Liver (tissue), 9 donors: ENCODE results near the gene PTPRN2. TPM values are rescaled to one million over a fixed set of nuclear protein-coding genes. Genes with fewer than 3 reads are reported as not detected.

ENCODE experiments used
- DNase-seq: peaks from one replicate; pipeline ENCODE4 v3.0.0-alpha.2; 2017; ENCODE audit warnings: low spot score
- H3K27ac ChIP-seq, 2 donors: one replicate each; pipeline ENCODE4 v1.7.0; 2013; ENCODE audit warnings: inconsistent platforms in 2 of 2, low read length in 2 of 2, control low read depth in 1 of 2, low read depth in 1 of 2, mild to moderate bottlenecking in 1 of 2
- H3K27me3 ChIP-seq, 4 donors: one replicate each; pipeline versions ENCODE4 v1.6.1 to v1.7.0; 2013; ENCODE audit warnings: low read length in 3 of 4, inconsistent platforms in 1 of 4, mild to moderate bottlenecking in 1 of 4, moderate library complexity in 1 of 4; ENCODE audit not compliant: control insufficient read depth in 4 of 4, insufficient read depth in 4 of 4
- H3K36me3 ChIP-seq, 4 donors: one replicate each; pipeline versions ENCODE4 v1.6.1 to v1.7.0; 2013; ENCODE audit warnings: low read length in 3 of 4, mild to moderate bottlenecking in 3 of 4, low read depth in 1 of 4, moderate library complexity in 1 of 4; ENCODE audit not compliant: control insufficient read depth in 4 of 4, insufficient read depth in 3 of 4
- H3K4me1 ChIP-seq, 4 donors: one replicate each; pipeline versions ENCODE4 v1.6.1 to v1.7.0; 2013; ENCODE audit warnings: low read length in 3 of 4, mild to moderate bottlenecking in 3 of 4, moderate library complexity in 1 of 4; ENCODE audit not compliant: control insufficient read depth in 4 of 4, insufficient read depth in 4 of 4
- H3K4me3 ChIP-seq, 3 donors: one replicate each; pipeline versions ENCODE4 v1.6.1 to v1.7.0; 2013; ENCODE audit warnings: low read length in 3 of 3, control low read depth in 1 of 3, low read depth in 1 of 3, mild to moderate bottlenecking in 1 of 3
- H3K9ac ChIP-seq, 2 donors: one replicate each; pipeline ENCODE4 v1.7.0; 2013; ENCODE audit warnings: low read length in 2 of 2, mild to moderate bottlenecking in 2 of 2, moderate library complexity in 2 of 2, control low read depth in 1 of 2, low read depth in 1 of 2
- H3K9me3 ChIP-seq, 4 donors: one replicate each; pipeline versions ENCODE4 v1.6.1 to v1.7.0; 2013; ENCODE audit warnings: low read length in 3 of 4; ENCODE audit not compliant: control insufficient read depth in 4 of 4
- EGR1 ChIP-seq, 2 donors: IDR thresholded peaks; 2 replicates each; pipeline ENCODE4 v1.6.1; 2016 to 2018; ENCODE audit warnings: antibody characterized with exemption in 2 of 2, low read depth in 2 of 2
- FOXA1 ChIP-seq: IDR thresholded peaks from 2 replicates; pipeline ENCODE4 v1.6.1; 2016; ENCODE audit warnings: antibody characterized with exemption
- FOXA2 ChIP-seq: IDR thresholded peaks from 2 replicates; pipeline ENCODE4 v1.6.1; 2016; ENCODE audit warnings: antibody characterized with exemption
- GABPA ChIP-seq, 2 donors: IDR thresholded peaks in 1 of 2; conservative IDR thresholded peaks in 1 of 2; 2 replicates each; pipeline ENCODE4 v1.6.1; 2016; ENCODE audit warnings: antibody characterized with exemption in 2 of 2, mild to moderate bottlenecking in 1 of 2, moderate library complexity in 1 of 2
- HNF4G ChIP-seq: IDR thresholded peaks from 2 replicates; pipeline ENCODE4 v1.6.1; 2016; ENCODE audit warnings: antibody characterized with exemption
- NR2F2 ChIP-seq: IDR thresholded peaks from 2 replicates; pipeline ENCODE4 v1.6.1; 2016; ENCODE audit warnings: antibody characterized with exemption
- RXRA ChIP-seq, 2 donors: IDR thresholded peaks; 2 replicates each; pipeline ENCODE4 v1.6.1; 2017 to 2018; ENCODE audit warnings: antibody characterized with exemption in 2 of 2, mild to moderate bottlenecking in 1 of 2
- SP1 ChIP-seq: IDR thresholded peaks from 2 replicates; pipeline ENCODE4 v1.6.1; 2018; ENCODE audit warnings: antibody characterized with exemption, mild to moderate bottlenecking
- TAF1 ChIP-seq: conservative IDR thresholded peaks from 2 replicates; pipeline ENCODE4 v1.6.1; 2016; ENCODE audit warnings: antibody characterized with exemption, mild to moderate bottlenecking
- YY1 ChIP-seq: IDR thresholded peaks from 2 replicates; pipeline ENCODE4 v1.6.1; 2016; ENCODE audit warnings: antibody characterized with exemption, mild to moderate bottlenecking
- WGBS: extraction: QIAGEN DNeasy Blood & Tissue Kit; methylation state at CpG from one replicate; pipeline ENCODE4 v1.1.7; 2013; 5-methylcytosine and 5-hydroxymethylcytosine counted together
- polyA plus RNA-seq, 2 donors: library from polyadenylated mRNA; stranded (reverse) in 1 of 2; unstranded in 1 of 2; fragments of 200-250 nt in 1 of 2; fragments of >200 nt in 1 of 2; fragmentation: Nextera tagmentation in 1 of 2; extraction: Ambion mirVana in 1 of 2; gene quantifications; one replicate each; pipeline versions ENCODE4 v1.2.1 to v1.2.3, GENCODE V29; 2013 to 2015
- total RNA-seq, 2 donors: library from RNA; depleted of rRNA; stranded (reverse); fragments of >200 nt; gene quantifications; one replicate each; pipeline ENCODE4 v1.2.3, GENCODE V29; 2014
- TF ChIP-seq, protein P1 (sequence below): fragments of 150-350 bp; IDR thresholded peaks from 2 replicates; pipeline ENCODE4 v1.5.1; 2017; ENCODE audit warnings: improper control_type of control experiment, low read depth, low read length; ENCODE audit not compliant: missing input control
- TF ChIP-seq, protein P2 (sequence below): IDR thresholded peaks from 2 replicates; pipeline ENCODE4 v1.6.1; 2016; ENCODE audit warnings: antibody characterized with exemption
- TF ChIP-seq, protein P3 (sequence below): IDR thresholded peaks from 2 replicates; pipeline ENCODE4 v1.6.1; 2016; ENCODE audit warnings: antibody characterized with exemption
- TF ChIP-seq, protein P4 (sequence below): IDR thresholded peaks from 2 replicates; pipeline ENCODE4 v1.6.1; 2016; ENCODE audit warnings: antibody characterized with exemption
- donor health status: healthy.
- donor health status: healthy.
- donor health status: healthy.
- donor health status: healthy.
- donor health status: healthy.

Gene PTPRN2
- total and polyA plus RNA-seq, 4 donors = 0.75 to 1.9 (median 1.1) TPM

DNA sequence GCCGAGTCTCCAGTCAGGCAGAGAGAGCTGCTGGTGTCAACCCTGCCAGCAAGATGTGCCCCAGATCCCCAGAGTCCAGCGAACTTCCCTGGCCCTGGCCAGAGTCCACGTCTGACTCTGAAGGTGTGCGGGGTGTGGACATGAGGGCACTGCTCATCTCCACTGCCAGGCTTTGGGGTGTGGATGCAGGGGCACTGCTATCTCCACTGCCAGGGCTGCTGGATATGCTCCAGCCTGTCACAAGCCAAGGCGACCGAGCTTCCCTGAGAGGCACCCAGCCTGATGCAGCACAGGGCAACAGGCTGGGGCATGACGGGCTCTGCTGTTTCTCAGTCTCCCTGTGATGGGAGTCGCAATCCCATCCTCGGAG lies 596.8 kb downstream of the PTPRN2 start:
- no peak for DNase-seq
- Histone ChIP-seq H3K9me3 (peaks cover 0 to 2% (median 0%) of the 10 kb centered on the region in 4 donors), H3K36me3 (no peaks in the 10 kb centered on the region), H3K4me3 (no peak overlapping the region), H3K27me3 (peaks cover 0 to 2% (median 0%) of the 10 kb centered on the region in 4 donors), H3K27ac (no peak overlapping the region), H3K4me1 (no peaks in the 10 kb centered on the region), H3K9ac (no peak overlapping the region)
- WGBS = 68% methylated on average over 9 of the region's 9 CpGs
- no peak for TF ChIP-seq EGR1 (IDR thresholded peaks at IDR 0.05; ENCODE audit: low read depth in 2 of 2)
- no peak for TF ChIP-seq SP1
- TF ChIP-seq, protein P1, sequence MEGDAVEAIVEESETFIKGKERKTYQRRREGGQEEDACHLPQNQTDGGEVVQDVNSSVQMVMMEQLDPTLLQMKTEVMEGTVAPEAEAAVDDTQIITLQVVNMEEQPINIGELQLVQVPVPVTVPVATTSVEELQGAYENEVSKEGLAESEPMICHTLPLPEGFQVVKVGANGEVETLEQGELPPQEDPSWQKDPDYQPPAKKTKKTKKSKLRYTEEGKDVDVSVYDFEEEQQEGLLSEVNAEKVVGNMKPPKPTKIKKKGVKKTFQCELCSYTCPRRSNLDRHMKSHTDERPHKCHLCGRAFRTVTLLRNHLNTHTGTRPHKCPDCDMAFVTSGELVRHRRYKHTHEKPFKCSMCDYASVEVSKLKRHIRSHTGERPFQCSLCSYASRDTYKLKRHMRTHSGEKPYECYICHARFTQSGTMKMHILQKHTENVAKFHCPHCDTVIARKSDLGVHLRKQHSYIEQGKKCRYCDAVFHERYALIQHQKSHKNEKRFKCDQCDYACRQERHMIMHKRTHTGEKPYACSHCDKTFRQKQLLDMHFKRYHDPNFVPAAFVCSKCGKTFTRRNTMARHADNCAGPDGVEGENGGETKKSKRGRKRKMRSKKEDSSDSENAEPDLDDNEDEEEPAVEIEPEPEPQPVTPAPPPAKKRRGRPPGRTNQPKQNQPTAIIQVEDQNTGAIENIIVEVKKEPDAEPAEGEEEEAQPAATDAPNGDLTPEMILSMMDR = no peak
- no peak for TF ChIP-seq GABPA (IDR thresholded peaks at IDR 0.05 in 1 of 2, conservative IDR thresholded peaks at IDR 0.05 in 1 of 2)
- TF ChIP-seq RXRA (IDR thresholded peaks at IDR 0.05) = no peak
- TF ChIP-seq, protein P2, sequence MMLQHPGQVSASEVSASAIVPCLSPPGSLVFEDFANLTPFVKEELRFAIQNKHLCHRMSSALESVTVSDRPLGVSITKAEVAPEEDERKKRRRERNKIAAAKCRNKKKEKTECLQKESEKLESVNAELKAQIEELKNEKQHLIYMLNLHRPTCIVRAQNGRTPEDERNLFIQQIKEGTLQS = no peak
- TF ChIP-seq TAF1 = no peak
- no peak for TF ChIP-seq FOXA1
- TF ChIP-seq FOXA2 = no peak

DNA sequence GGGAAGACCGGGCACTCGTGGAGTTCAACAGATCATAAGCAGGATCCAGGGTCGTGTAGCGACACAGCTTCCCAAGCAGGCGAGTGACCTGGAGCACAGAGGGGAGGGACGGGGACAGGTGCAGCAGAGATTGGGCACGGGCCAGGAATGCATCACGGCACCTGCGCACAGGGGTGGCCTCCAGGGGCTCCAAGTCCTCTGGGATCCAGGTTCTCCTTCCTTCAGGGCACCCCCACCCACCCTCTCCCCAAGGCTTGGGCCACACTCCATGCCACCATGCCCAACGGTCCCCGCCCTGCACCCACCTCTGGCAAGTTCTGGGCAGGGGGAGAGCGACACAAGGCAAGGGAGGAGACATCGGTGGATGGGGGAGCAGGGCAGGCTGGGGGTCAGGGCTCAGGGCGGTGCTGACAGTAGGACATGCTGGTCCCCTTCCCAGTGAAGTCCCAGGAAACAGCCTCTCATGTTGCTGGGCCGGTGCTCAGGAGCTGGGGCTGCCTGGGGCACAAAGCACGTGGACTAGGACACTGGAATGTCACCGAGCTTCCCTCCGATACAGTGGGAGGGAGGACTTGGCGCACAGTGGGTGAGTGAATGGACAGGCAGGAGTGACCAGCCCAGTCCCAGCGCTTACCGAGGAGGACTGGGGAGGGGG lies 597.3 kb downstream of the PTPRN2 start:
- H3K36me3 ChIP-seq = no peaks in the 10 kb centered on the region
- DNase-seq = no peak
- H3K9me3 ChIP-seq = no peaks in the 10 kb centered on the region
- no peak overlapping the region for H3K9ac ChIP-seq
- H3K4me1 ChIP-seq = no peaks in the 10 kb centered on the region
- H3K27ac ChIP-seq = no peak overlapping the region
- no peak overlapping the region for H3K4me3 ChIP-seq
- WGBS = 73% methylated on average over 21 of the region's 21 CpGs
- H3K27me3 ChIP-seq = peaks cover 0 to under 1% (median 0%) of the 10 kb centered on the region in 4 donors
- no peak for TF ChIP-seq FOXA2

DNA sequence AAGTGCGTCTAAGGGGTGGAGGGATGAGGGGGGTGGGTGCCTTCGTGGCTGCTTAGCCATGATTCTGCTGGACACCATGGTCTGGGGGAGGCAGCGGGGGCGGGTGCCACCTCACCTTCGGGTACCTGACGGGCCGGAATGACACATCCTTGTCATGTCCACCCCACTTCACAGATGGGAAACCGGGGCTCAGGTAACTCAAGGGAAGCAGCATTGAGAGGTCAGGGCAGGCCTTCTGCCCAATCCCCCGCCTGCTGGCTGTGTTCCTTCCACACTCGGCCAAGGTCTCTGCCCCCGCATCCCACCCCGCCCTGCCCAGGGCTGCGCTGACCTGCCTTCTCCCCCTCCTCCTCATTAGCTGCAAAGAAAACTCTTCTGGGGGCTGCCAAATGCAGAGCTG lies 598.0 kb downstream of the PTPRN2 start:
- Histone ChIP-seq H3K27me3 (no peaks in the 10 kb centered on the region), H3K4me3 (no peak overlapping the region), H3K27ac (no peak overlapping the region), H3K4me1 (no peaks in the 10 kb centered on the region), H3K36me3 (no peaks in the 10 kb centered on the region), H3K9me3 (no peaks in the 10 kb centered on the region), H3K9ac (no peak overlapping the region)
- no peak for DNase-seq
- TF ChIP-seq FOXA2 (no peak), FOXA1 (no peak), GABPA (IDR thresholded peaks at IDR 0.05 in 1 of 2, conservative IDR thresholded peaks at IDR 0.05 in 1 of 2) (no peak), HNF4G (no peak), RXRA (IDR thresholded peaks at IDR 0.05) (no peak), EGR1 (IDR thresholded peaks at IDR 0.05; ENCODE audit: low read depth in 2 of 2) (no peak), TAF1 (no peak), NR2F2 (no peak), YY1 (no peak), SP1 (no peak)
- TF ChIP-seq, protein P3, sequence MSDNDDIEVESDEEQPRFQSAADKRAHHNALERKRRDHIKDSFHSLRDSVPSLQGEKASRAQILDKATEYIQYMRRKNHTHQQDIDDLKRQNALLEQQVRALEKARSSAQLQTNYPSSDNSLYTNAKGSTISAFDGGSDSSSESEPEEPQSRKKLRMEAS = no peak
- TF ChIP-seq, protein P4, sequence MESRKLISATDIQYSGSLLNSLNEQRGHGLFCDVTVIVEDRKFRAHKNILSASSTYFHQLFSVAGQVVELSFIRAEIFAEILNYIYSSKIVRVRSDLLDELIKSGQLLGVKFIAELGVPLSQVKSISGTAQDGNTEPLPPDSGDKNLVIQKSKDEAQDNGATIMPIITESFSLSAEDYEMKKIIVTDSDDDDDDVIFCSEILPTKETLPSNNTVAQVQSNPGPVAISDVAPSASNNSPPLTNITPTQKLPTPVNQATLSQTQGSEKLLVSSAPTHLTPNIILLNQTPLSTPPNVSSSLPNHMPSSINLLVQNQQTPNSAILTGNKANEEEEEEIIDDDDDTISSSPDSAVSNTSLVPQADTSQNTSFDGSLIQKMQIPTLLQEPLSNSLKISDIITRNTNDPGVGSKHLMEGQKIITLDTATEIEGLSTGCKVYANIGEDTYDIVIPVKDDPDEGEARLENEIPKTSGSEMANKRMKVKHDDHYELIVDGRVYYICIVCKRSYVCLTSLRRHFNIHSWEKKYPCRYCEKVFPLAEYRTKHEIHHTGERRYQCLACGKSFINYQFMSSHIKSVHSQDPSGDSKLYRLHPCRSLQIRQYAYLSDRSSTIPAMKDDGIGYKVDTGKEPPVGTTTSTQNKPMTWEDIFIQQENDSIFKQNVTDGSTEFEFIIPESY = no peak
- TF ChIP-seq, protein P2 = no peak
- WGBS = 80% methylated on average over 13 of the region's 13 CpGs
